Calu3 (cell line): Measurements from ENCODE around the gene NHSL2. TPM values are rescaled to one million over a fixed set of nuclear protein-coding genes. Genes with fewer than 3 reads are reported as not detected.

ENCODE experiments used
- BruUV-seq: library from RNA; stranded (reverse); fragments of 400-500 nt; replicated peaks from 2 replicates; lab custom pipeline; 2021; lab: Mats Ljungman, UMichigan
- CTCF ChIA-PET: fragments of 300-600 bp; sonication (Branson Sonifier 250); formaldehyde crosslinking; loops from one replicate; lab custom pipeline; 2022; ENCODE audit warnings: antibody characterized with exemption; lab: Charles Lee
- DNase-seq: peaks from one replicate; pipeline ENCODE4 v3.0.0; 2022
- H3K27ac Mint-ChIP-seq: one replicate; pipeline ENCODE4 v1.8.0; 2022; ENCODE audit warnings: mixed read lengths; ENCODE audit not compliant: unreplicated experiment
- H3K27me3 Mint-ChIP-seq: one replicate; pipeline ENCODE4 v1.8.0; 2022; ENCODE audit warnings: mixed read lengths; ENCODE audit not compliant: unreplicated experiment
- H3K36me3 Mint-ChIP-seq: one replicate; pipeline ENCODE4 v1.8.0; 2022; ENCODE audit warnings: mild to moderate bottlenecking, moderate library complexity, mixed read lengths; ENCODE audit not compliant: insufficient read depth, unreplicated experiment
- H3K4me1 Mint-ChIP-seq: one replicate; pipeline ENCODE4 v1.8.0; 2022; ENCODE audit warnings: mild to moderate bottlenecking, low read depth, mixed read lengths; ENCODE audit not compliant: unreplicated experiment
- H3K4me3 Mint-ChIP-seq: one replicate; pipeline ENCODE4 v1.8.0; 2022; ENCODE audit warnings: mild to moderate bottlenecking, low read depth, moderate library complexity, mixed read lengths; ENCODE audit not compliant: unreplicated experiment
- H3K9me3 Mint-ChIP-seq: one replicate; pipeline ENCODE4 v1.8.0; 2022; ENCODE audit warnings: low read depth, mixed read lengths; ENCODE audit not compliant: unreplicated experiment
- intact Hi-C: fragments of 100-400 bp; cut with micrococcal nuclease; formaldehyde crosslinking; loops from one replicate; pipeline ENCODE4 v1.10.0; 2022; ENCODE audit not compliant: unreplicated experiment
- total RNA-seq: library from RNA; stranded (reverse); gene quantifications from 2 replicates; pipeline ENCODE4 v1.2.3, GENCODE V29; 2022
- TF ChIP-seq, protein P1 (sequence below): fragments of 200-600 bp; IDR thresholded peaks from one replicate; pipeline ENCODE4 v1.8.0; 2022; ENCODE audit warnings: antibody characterized with exemption; ENCODE audit not compliant: unreplicated experiment

NHSL2 gene
- total RNA-seq, 1 experiment from 2014 or later, result 0.09 TPM

DNA sequence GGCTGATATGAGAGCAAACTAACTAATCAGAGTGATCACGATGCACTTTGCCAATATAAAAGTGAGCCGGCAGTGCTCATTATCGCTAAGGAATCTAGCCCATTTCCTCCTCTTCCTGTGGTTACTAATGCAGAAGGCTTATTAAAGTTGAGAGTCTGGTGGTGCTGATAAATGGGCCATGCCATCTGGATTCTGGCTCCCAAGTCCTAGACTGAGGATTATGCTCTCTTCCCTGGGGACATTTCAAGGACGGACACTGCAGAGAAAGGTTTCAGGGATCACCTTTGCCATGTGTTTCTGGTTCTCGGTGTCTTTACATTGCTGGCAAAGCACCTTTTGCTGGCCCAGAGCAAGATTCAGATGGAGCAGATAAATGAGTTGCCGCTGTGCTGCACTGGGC lies 135.8 kb downstream of the NHSL2 start:
- intact Hi-C loops, result no loop called here
- no peaks in the 10 kb centered on the region for H3K36me3 Mint-ChIP-seq

DNA sequence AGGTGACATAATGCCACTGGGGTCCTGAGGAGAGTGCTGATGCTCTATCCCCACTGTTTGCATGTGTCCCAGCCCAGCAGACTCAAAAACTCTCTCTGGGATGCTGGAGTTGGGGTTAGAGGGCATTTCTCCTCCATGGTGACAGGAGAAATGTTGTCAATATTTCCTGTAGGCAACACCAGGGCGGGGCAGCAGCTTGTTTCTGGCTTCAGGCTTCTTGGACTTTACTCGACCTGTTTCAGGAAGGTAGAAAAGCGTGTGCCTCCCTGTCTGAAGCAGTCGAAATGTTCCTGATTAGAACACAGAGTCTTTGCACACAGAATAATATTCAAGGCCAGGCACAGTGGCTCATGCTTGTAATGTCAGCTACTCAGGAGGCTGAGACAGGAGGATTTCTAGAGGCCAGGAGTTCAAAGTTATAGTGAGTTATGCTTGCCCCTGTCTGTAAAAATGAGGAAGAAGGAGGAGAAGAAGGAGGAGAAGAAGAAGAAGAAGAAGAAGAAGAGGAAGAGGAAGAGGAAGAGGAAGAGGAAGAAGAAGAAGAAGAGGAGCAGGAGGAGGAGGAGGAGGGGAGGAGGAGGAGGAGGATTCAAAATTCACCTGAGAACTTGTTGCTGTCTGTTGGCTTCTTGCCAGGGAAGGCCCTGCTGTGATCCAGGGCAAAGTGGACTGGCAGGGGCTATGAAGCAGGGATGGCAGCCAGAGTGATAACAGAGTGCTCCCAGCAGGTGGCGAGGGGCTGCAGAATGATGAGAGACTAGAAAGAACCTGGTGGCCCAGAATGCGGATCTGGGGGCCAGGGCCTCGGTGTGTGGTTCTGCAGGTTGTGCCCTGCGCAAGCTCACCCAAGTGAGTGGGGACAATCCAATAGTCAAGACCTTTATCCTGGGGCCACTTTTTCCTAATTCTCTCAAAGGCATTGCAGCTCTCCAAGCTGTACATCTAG lies 138.1 kb downstream of the NHSL2 start:
- Mint-ChIP-seq H3K4me3 (no peak overlapping the region), H3K9me3 (no peaks in the 10 kb centered on the region), H3K36me3 (no peaks in the 10 kb centered on the region), H3K27ac (no peak overlapping the region), H3K27me3 (peaks cover 74% of the 10 kb centered on the region), H3K4me1 (peaks cover 8% of the 10 kb centered on the region)
- intact Hi-C loops, result no loop called here
- no TSS peak for BruUV-seq
- TF ChIP-seq, protein P1, sequence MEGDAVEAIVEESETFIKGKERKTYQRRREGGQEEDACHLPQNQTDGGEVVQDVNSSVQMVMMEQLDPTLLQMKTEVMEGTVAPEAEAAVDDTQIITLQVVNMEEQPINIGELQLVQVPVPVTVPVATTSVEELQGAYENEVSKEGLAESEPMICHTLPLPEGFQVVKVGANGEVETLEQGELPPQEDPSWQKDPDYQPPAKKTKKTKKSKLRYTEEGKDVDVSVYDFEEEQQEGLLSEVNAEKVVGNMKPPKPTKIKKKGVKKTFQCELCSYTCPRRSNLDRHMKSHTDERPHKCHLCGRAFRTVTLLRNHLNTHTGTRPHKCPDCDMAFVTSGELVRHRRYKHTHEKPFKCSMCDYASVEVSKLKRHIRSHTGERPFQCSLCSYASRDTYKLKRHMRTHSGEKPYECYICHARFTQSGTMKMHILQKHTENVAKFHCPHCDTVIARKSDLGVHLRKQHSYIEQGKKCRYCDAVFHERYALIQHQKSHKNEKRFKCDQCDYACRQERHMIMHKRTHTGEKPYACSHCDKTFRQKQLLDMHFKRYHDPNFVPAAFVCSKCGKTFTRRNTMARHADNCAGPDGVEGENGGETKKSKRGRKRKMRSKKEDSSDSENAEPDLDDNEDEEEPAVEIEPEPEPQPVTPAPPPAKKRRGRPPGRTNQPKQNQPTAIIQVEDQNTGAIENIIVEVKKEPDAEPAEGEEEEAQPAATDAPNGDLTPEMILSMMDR, result no peak
- CTCF ChIA-PET, result interaction anchor here (0.6 kb wide), 2 partner anchors 23 to 187 kb away, joined by 4 to 8 read pairs; no protein-coding TSS in a partner anchor
- DNase-seq, result no peak

More for the DNA sequence above, 135.8 kb downstream of the NHSL2 start:
- DNase-seq, result no peak
- no TSS peak for BruUV-seq
- Mint-ChIP-seq H3K9me3 (no peaks in the 10 kb centered on the region), H3K27ac (no peak overlapping the region), H3K4me3 (no peak overlapping the region), H3K4me1 (peaks cover 8% of the 10 kb centered on the region), H3K27me3 (peaks cover 70% of the 10 kb centered on the region)
- TF ChIP-seq, protein P1, result no peak
- CTCF ChIA-PET, result no interaction called here

DNA sequence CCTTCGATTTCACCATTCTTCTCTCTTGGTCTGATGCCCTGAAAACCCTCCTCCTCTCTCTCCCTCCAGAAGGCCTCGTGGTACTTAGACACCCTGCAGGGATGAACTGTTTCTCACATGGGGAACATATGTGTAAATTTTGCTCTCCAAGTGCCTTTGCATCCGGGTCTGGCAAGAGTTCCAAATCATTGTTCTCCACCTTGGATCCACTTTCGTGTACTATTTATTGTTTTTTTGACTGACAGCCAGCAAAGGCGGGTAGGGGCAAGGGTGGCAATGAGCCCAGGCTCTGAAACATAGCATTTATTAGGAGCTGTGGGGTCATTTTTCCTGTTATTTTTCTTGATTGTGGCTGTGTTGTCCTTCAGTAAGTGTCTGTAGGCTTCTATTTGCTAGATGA lies 139.4 kb downstream of the NHSL2 start:
- Mint-ChIP-seq H3K27me3 (peaks cover 79% of the 10 kb centered on the region), H3K9me3 (no peaks in the 10 kb centered on the region), H3K27ac (no peak overlapping the region), H3K4me1 (peaks cover 8% of the 10 kb centered on the region), H3K4me3 (no peak overlapping the region), H3K36me3 (no peaks in the 10 kb centered on the region)
- intact Hi-C loops, result no loop called here
- DNase-seq, result no peak
- TF ChIP-seq, protein P1, result no peak
- no TSS peak for BruUV-seq
- CTCF ChIA-PET, result no interaction called here

DNA sequence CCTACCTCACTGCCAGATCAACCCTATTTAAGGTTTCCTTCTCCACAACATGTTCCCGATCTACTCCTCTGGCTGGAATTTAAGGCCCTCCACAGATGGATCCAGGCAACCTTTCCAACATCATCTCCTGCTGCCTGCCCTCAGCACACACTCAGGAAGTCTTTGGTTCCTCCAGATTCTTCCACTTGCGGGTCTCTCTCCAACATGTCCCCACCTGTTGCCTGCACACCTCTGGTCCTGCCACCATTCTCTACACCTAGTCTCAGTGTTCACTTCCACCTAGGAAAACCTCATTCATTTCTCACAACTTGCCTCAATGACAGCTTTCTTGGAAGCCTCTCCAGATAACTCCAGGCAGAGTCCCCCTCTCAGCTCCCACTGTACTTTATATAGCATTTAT lies 140.9 kb downstream of the NHSL2 start:
- H3K36me3 Mint-ChIP-seq, result no peaks in the 10 kb centered on the region
- no peaks in the 10 kb centered on the region for H3K9me3 Mint-ChIP-seq
- H3K4me1 Mint-ChIP-seq, result peaks cover 8% of the 10 kb centered on the region
- TF ChIP-seq, protein P1, result no peak
- no peak overlapping the region for H3K4me3 Mint-ChIP-seq
- intact Hi-C loops, result no loop called here
- CTCF ChIA-PET, result no interaction called here
- peaks cover 93% of the 10 kb centered on the region for H3K27me3 Mint-ChIP-seq
- no peak for DNase-seq
- BruUV-seq, result no TSS peak
- H3K27ac Mint-ChIP-seq, result no peak overlapping the region
